Measurements from ENCODE around the gene CIAO3. TPM values are rescaled to one million over a fixed set of nuclear protein-coding genes. Genes with fewer than 3 reads are reported as not detected.
"Not testable (repeated sequence)": the region's sequence is repeated elsewhere in the genome, so short reads cannot be mapped to it uniquely, and the experiment has no call there.

The CIAO3 gene
- polyA plus RNA-seq, 6 donors from 2014 or later: 14.1 to 29.6 (median 20.5) TPM

GRCh38 chr16:781346-782010, 40.7 kb upstream of the CIAO3 start:
- no peaks in the 10 kb centered on the region for H3K36me3 Mint-ChIP-seq
- no peak overlapping the region for H3K4me3 Mint-ChIP-seq
- peaks cover 0 to 14% (median 0%) of the 10 kb centered on the region in 3 donors for H3K27me3 Mint-ChIP-seq
- no peak overlapping the region for H3K27ac Mint-ChIP-seq
- no peak for DNase-seq
- ATAC-seq (ENCODE audit: low read depth in 2 of 2): no peak
- peaks cover 0 to 7% (median 6%) of the 10 kb centered on the region in 3 donors for H3K4me1 Mint-ChIP-seq
- H3K9me3 Mint-ChIP-seq: no peaks in the 10 kb centered on the region

- no peak for ATAC-seq (ENCODE audit: low read depth in 2 of 2)
- no peak overlapping the region for H3K27ac Mint-ChIP-seq
- no peak for DNase-seq
- peaks cover 0 to 16% (median 0%) of the 10 kb centered on the region in 3 donors for H3K27me3 Mint-ChIP-seq
- H3K9me3 Mint-ChIP-seq: no peaks in the 10 kb centered on the region
- peaks cover 0 to 7% (median 6%) of the 10 kb centered on the region in 3 donors for H3K4me1 Mint-ChIP-seq
- H3K36me3 Mint-ChIP-seq: no peaks in the 10 kb centered on the region
- H3K4me3 Mint-ChIP-seq: peak overlapping the region in 1 of 8 donors; percentile 41
These were observed 39.5 kb upstream of the CIAO3 start for GRCh38 chr16:780296-780695.

- no peaks in the 10 kb centered on the region for H3K36me3 Mint-ChIP-seq
- no peak overlapping the region for H3K27ac Mint-ChIP-seq
- H3K27me3 Mint-ChIP-seq: peaks cover 0 to 16% (median 0%) of the 10 kb centered on the region in 3 donors
- H3K9me3 Mint-ChIP-seq: no peaks in the 10 kb centered on the region
- DNase-seq (no peak), ATAC-seq (ENCODE audit: low read depth in 2 of 2) (no peak)
- H3K4me1 Mint-ChIP-seq: peaks cover 0 to 3% (median 0%) of the 10 kb centered on the region in 3 donors
- H3K4me3 Mint-ChIP-seq: no peak overlapping the region
These were observed 38.8 kb upstream of the CIAO3 start for GRCh38 chr16:779561-779960.

- Mint-ChIP-seq H3K4me3 (no peak overlapping the region), H3K9me3 (no peaks in the 10 kb centered on the region), H3K27ac (no peak overlapping the region), H3K36me3 (no peaks in the 10 kb centered on the region), H3K4me1 (peaks cover 0 to 3% (median 0%) of the 10 kb centered on the region in 3 donors), H3K27me3 (peaks cover 0 to 16% (median 0%) of the 10 kb centered on the region in 3 donors)
- DNase-seq (no peak), ATAC-seq (ENCODE audit: low read depth in 2 of 2) (no peak)
These were observed 38.2 kb upstream of the CIAO3 start for GRCh38 chr16:778909-779527.

GRCh38 chr16:778447-778846, 37.6 kb upstream of the CIAO3 start:
- Mint-ChIP-seq H3K4me1 (peaks cover 0 to 3% (median 0%) of the 10 kb centered on the region in 3 donors), H3K27me3 (peaks cover 0 to 16% (median 0%) of the 10 kb centered on the region in 3 donors), H3K9me3 (no peaks in the 10 kb centered on the region), H3K27ac (no peak overlapping the region), H3K4me3 (no peak overlapping the region), H3K36me3 (no peaks in the 10 kb centered on the region)
- DNase-seq (no peak), ATAC-seq (ENCODE audit: low read depth in 2 of 2) (no peak)

- DNase-seq (no peak), ATAC-seq (ENCODE audit: low read depth in 2 of 2) (no peak)
- Mint-ChIP-seq H3K27ac (peak overlapping the region in 1 of 6 donors; percentile 73), H3K4me3 (no peak overlapping the region), H3K9me3 (no peaks in the 10 kb centered on the region), H3K27me3 (peaks cover 0 to 16% (median 0%) of the 10 kb centered on the region in 3 donors), H3K4me1 (peaks cover 0 to 3% (median 0%) of the 10 kb centered on the region in 3 donors), H3K36me3 (no peaks in the 10 kb centered on the region)
These were observed 37.0 kb upstream of the CIAO3 start for GRCh38 chr16:777826-778225.

GRCh38 chr16:776824-777223, 36.0 kb upstream of the CIAO3 start:
- Mint-ChIP-seq H3K36me3 (no peaks in the 10 kb centered on the region), H3K27me3 (peaks cover 0 to 16% (median 0%) of the 10 kb centered on the region in 3 donors), H3K9me3 (no peaks in the 10 kb centered on the region), H3K27ac (no peak overlapping the region), H3K4me1 (peaks cover 0 to 3% (median 0%) of the 10 kb centered on the region in 3 donors), H3K4me3 (no peak overlapping the region)
- ATAC-seq (ENCODE audit: low read depth in 2 of 2): no peak
- no peak for DNase-seq

GRCh38 chr16:776298-776697, 35.5 kb upstream of the CIAO3 start:
- not testable (repeated sequence) for H3K36me3 Mint-ChIP-seq; H3K4me3 Mint-ChIP-seq; H3K27ac Mint-ChIP-seq; ATAC-seq (ENCODE audit: low read depth in 2 of 2); H3K9me3 Mint-ChIP-seq; DNase-seq; H3K4me1 Mint-ChIP-seq
- peaks cover 0 to 16% (median 0%) of the 10 kb centered on the region in 3 donors for H3K27me3 Mint-ChIP-seq

GRCh38 chr16:775236-775796, 34.5 kb upstream of the CIAO3 start:
- Mint-ChIP-seq H3K27ac (no peak overlapping the region), H3K36me3 (no peaks in the 10 kb centered on the region), H3K4me1 (peaks cover 0 to 3% (median 0%) of the 10 kb centered on the region in 3 donors), H3K9me3 (no peaks in the 10 kb centered on the region), H3K4me3 (no peak overlapping the region), H3K27me3 (peaks cover 0 to 11% (median 0%) of the 10 kb centered on the region in 3 donors)
- DNase-seq (no peak), ATAC-seq (ENCODE audit: low read depth in 2 of 2) (no peak)

GRCh38 chr16:774086-775001, 33.5 kb upstream of the CIAO3 start:
- DNase-seq: no peak
- peaks cover 0 to 5% (median 0%) of the 10 kb centered on the region in 3 donors for H3K27me3 Mint-ChIP-seq
- H3K27ac Mint-ChIP-seq: no peak overlapping the region

GRCh38 chr16:772959-773358, 32.2 kb upstream of the CIAO3 start:
- Mint-ChIP-seq H3K4me3 (no peak overlapping the region), H3K4me1 (peaks cover 0 to 3% (median 0%) of the 10 kb centered on the region in 3 donors), H3K9me3 (no peaks in the 10 kb centered on the region), H3K27ac (no peak overlapping the region), H3K36me3 (no peaks in the 10 kb centered on the region), H3K27me3 (peaks cover 0 to 5% (median 0%) of the 10 kb centered on the region in 3 donors)
- ATAC-seq (ENCODE audit: low read depth in 2 of 2) (no peak), DNase-seq (no peak)

More at GRCh38 chr16:774086-775001, 33.5 kb upstream of the CIAO3 start:
- no peaks in the 10 kb centered on the region for H3K36me3 Mint-ChIP-seq
- ATAC-seq (ENCODE audit: low read depth in 2 of 2): no peak
- H3K9me3 Mint-ChIP-seq: no peaks in the 10 kb centered on the region
- peaks cover 0 to 3% (median 0%) of the 10 kb centered on the region in 3 donors for H3K4me1 Mint-ChIP-seq
- H3K4me3 Mint-ChIP-seq: no peak overlapping the region

GRCh38 chr16:770411-770810, 29.6 kb upstream of the CIAO3 start:
- Mint-ChIP-seq H3K36me3 (no peaks in the 10 kb centered on the region), H3K27ac (no peak overlapping the region)
- no peak for DNase-seq

GRCh38 chr16:769934-770333, 29.1 kb upstream of the CIAO3 start:
- Mint-ChIP-seq H3K4me3 (no peak overlapping the region), H3K27me3 (no peaks in the 10 kb centered on the region), H3K4me1 (no peaks in the 10 kb centered on the region), H3K36me3 (no peaks in the 10 kb centered on the region), H3K27ac (no peak overlapping the region), H3K9me3 (no peaks in the 10 kb centered on the region)
- DNase-seq: no peak
- ATAC-seq (ENCODE audit: low read depth in 2 of 2): no peak

More at GRCh38 chr16:770411-770810, 29.6 kb upstream of the CIAO3 start:
- no peaks in the 10 kb centered on the region for H3K4me1 Mint-ChIP-seq
- no peak overlapping the region for H3K4me3 Mint-ChIP-seq
- ATAC-seq (ENCODE audit: low read depth in 2 of 2): no peak
- H3K9me3 Mint-ChIP-seq: no peaks in the 10 kb centered on the region
- no peaks in the 10 kb centered on the region for H3K27me3 Mint-ChIP-seq

All from naive B cell (primary cell).